ENCODE data around the gene AEN. TPM values are rescaled to one million over a fixed set of nuclear protein-coding genes. Genes with fewer than 3 reads are reported as not detected.

The AEN gene, protein sequence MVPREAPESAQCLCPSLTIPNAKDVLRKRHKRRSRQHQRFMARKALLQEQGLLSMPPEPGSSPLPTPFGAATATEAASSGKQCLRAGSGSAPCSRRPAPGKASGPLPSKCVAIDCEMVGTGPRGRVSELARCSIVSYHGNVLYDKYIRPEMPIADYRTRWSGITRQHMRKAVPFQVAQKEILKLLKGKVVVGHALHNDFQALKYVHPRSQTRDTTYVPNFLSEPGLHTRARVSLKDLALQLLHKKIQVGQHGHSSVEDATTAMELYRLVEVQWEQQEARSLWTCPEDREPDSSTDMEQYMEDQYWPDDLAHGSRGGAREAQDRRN
- 10 to 100 TPM; 16.1 to 19.2 (median 17.3) TPM for total RNA-seq

GRCh38 chr15:88620995-88621772 is at the start of gene AEN:
Gene AEN, plus strand, starts transcription at chr15:88621340. Its CDS starts 4,870 bp downstream, at chr15:88626210.
- DNase-seq (peak; percentile 94 to 96), ATAC-seq (peak; percentile 99)
- Histone ChIP-seq H3K4me3 (peak within 1 kb of the TSS; percentile 74 to 99 (median 88)), H3K4me1 (peaks cover 14 to 31% of the 10 kb centered on the region in 2 donors), H3K9me3 (no peaks in the 10 kb centered on the region), H3K27ac (peak within 1 kb of the TSS; percentile 80 to 88 (median 86)), H3K36me3 (peaks cover 0 to 1% of the 10 kb centered on the region in 2 donors), H3K27me3 (no peaks in the 10 kb centered on the region)
- in situ Hi-C loops (cut with MboI; ENCODE audit: low sequenced_read_pairs in 4 of 4) (loop anchor here in 1 of 4 donors (25.0 kb wide), 1 partner anchor 134 kb away; no protein-coding TSS in a partner anchor), intact Hi-C loops (cut with DNase I; ENCODE audit: low total_unique reads) (loop anchor here (5.0 kb wide), 2 partner anchors 276 to 711 kb away; partner anchors contain the start of genes HAPLN3 and POLG)
- TF ChIP-seq CTCF (IDR thresholded peaks at IDR 0.05 in 4 of 5, conservative IDR thresholded peaks at IDR 0.05 in 1 of 5) (no peak), POLR2A (IDR thresholded peaks at IDR 0.05) (peak; percentile 54 to 69)

GRCh38 chr15:88571852-88572259 is 49.3 kb upstream of the AEN start:
- Histone ChIP-seq H3K4me3 (no peak overlapping the region), H3K27me3 (no peaks in the 10 kb centered on the region), H3K9me3 (no peaks in the 10 kb centered on the region), H3K4me1 (peaks cover 6% of the 10 kb centered on the region in 2 donors), H3K36me3 (no peaks in the 10 kb centered on the region), H3K27ac (no peak overlapping the region)
- no peak for ATAC-seq
- no peak for DNase-seq
- intact Hi-C loops (cut with DNase I; ENCODE audit: low total_unique reads) (no loop called here), in situ Hi-C loops (cut with MboI; ENCODE audit: low sequenced_read_pairs in 4 of 4) (no loop called here)
- no peak for TF ChIP-seq POLR2A (IDR thresholded peaks at IDR 0.05)
- TF ChIP-seq CTCF (IDR thresholded peaks at IDR 0.05 in 4 of 5, conservative IDR thresholded peaks at IDR 0.05 in 1 of 5): no peak

DNA sequence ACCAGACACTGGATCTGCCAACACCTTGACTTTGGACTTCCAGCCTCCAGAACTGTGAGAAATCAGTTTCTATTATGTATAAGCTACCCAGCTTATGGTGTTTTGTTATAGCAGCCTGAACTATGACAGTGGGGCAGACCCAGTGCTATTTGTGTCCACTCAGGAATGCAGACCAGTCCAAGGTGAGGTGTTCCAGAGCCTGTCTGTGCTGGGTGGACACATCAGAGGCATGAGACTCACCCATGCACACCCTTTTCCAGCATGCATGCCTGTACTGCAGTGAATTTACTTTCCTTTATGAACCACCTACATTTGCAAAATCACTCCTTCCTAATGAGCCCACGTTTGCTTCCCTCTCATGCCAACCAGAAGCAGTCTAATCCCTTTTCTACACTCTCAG is 47.1 kb upstream of the AEN start:
- ATAC-seq: no peak

DNA sequence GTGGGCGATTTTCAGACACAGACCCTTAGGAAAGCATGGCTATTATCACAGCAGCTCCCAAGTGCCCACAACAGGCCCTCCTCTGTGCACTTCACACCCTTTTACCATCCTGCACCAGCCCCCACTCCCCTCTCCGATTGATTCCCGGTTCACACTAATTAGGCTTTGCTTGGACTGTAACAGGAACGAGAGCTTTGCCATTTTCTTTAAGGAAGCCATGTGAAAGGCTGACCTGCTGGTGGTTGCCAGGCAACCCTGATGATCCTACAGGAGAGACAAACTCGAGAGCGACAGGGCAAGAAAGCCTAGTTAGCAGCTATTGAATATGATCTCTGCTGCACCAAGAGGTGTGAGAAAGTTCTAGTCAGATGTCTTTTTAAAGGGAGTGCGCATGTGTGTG is 46.5 kb upstream of the AEN start:
- no peak overlapping the region for H3K4me3 ChIP-seq
- DNase-seq (no peak), ATAC-seq (no peak)
- in situ Hi-C loops (cut with MboI; ENCODE audit: low sequenced_read_pairs in 4 of 4) (no loop called here), intact Hi-C loops (cut with DNase I; ENCODE audit: low total_unique reads) (no loop called here)
- H3K9me3 ChIP-seq: no peaks in the 10 kb centered on the region
- no peaks in the 10 kb centered on the region for H3K27me3 ChIP-seq
- no peaks in the 10 kb centered on the region for H3K36me3 ChIP-seq
- peaks cover 6% of the 10 kb centered on the region in 2 donors for H3K4me1 ChIP-seq
- H3K27ac ChIP-seq: no peak overlapping the region
- TF ChIP-seq CTCF (IDR thresholded peaks at IDR 0.05 in 4 of 5, conservative IDR thresholded peaks at IDR 0.05 in 1 of 5) (no peak), POLR2A (IDR thresholded peaks at IDR 0.05) (no peak)

More for the DNA sequence above, 47.1 kb upstream of the AEN start:
- Histone ChIP-seq H3K27me3 (no peaks in the 10 kb centered on the region), H3K4me3 (no peak overlapping the region), H3K36me3 (no peaks in the 10 kb centered on the region), H3K9me3 (no peaks in the 10 kb centered on the region), H3K27ac (no peak overlapping the region), H3K4me1 (peaks cover 6% of the 10 kb centered on the region in 2 donors)
- no peak for DNase-seq
- in situ Hi-C loops (cut with MboI; ENCODE audit: low sequenced_read_pairs in 4 of 4): no loop called here
- TF ChIP-seq CTCF (IDR thresholded peaks at IDR 0.05 in 4 of 5, conservative IDR thresholded peaks at IDR 0.05 in 1 of 5) (no peak), POLR2A (IDR thresholded peaks at IDR 0.05) (no peak)
- intact Hi-C loops (cut with DNase I; ENCODE audit: low total_unique reads): no loop called here

Data from gastrocnemius medialis (tissue), 4 donors.